WTC11 (cell line): Measurements from ENCODE around the gene ELOVL1. TPM values are rescaled to one million over a fixed set of nuclear protein-coding genes. Genes with fewer than 3 reads are reported as not detected.
"Not testable (repeated sequence)": the region's sequence is repeated elsewhere in the genome, so short reads cannot be mapped to it uniquely, and the experiment has no call there.

Experiments used
- ATAC-seq: fragments of 200-7000 bp; cut with Tn5 transposase; 2 replicates; pipeline ENCODE4 v1.10.0; 2021; ENCODE audit warnings: mild to moderate bottlenecking, moderate library complexity
- CTCF ChIA-PET: fragments of 300-600 bp; sonication (Branson Sonifier 250); formaldehyde crosslinking; loops from one replicate; lab custom pipeline; 2021; ENCODE audit warnings: antibody characterized with exemption; lab: Charles Lee
- POLR2A ChIA-PET: fragments of 350-600 bp; sonication (Branson Sonifier 250); formaldehyde crosslinking; loops from one replicate; lab custom pipeline; 2021; ENCODE audit warnings: antibody characterized with exemption; lab: Charles Lee
- DNase-seq: peaks from one replicate; pipeline ENCODE4 v3.0.0; 2021; ENCODE audit warnings: low spot score
- H3K27ac Mint-ChIP-seq: 2 replicates; pipeline ENCODE4 v1.8.0; 2021; ENCODE audit warnings: mixed read lengths
- H3K27me3 Mint-ChIP-seq: 2 replicates; pipeline ENCODE4 v1.8.0; 2021; ENCODE audit warnings: low read depth, mild to moderate bottlenecking, moderate library complexity, mixed read lengths
- H3K36me3 Mint-ChIP-seq: 2 replicates; pipeline ENCODE4 v1.8.0; 2021; ENCODE audit warnings: mixed read lengths
- H3K4me1 Mint-ChIP-seq: 2 replicates; pipeline ENCODE4 v1.8.0; 2022; ENCODE audit warnings: mixed read lengths
- H3K4me3 Mint-ChIP-seq: 2 replicates; pipeline ENCODE4 v1.8.0; 2021; ENCODE audit warnings: mild to moderate bottlenecking, moderate library complexity, mixed read lengths
- H3K9me3 Mint-ChIP-seq: 2 replicates; pipeline ENCODE4 v1.8.0; 2021; ENCODE audit warnings: mixed read lengths
- CREM ChIP-seq: sonication (generic); formaldehyde crosslinking; IDR thresholded peaks from 2 replicates; pipeline ENCODE4 v1.8.1; 2022; ENCODE audit warnings: mild to moderate bottlenecking, missing genetic modification reagents, moderate library complexity
- FOXJ3 ChIP-seq: sonication (generic); formaldehyde crosslinking; IDR thresholded peaks from 2 replicates; pipeline ENCODE4 v1.9.0; 2021; ENCODE audit warnings: missing genetic modification reagents, mild to moderate bottlenecking, borderline replicate concordance
- GTF2I ChIP-seq: fragments of 250-450 bp; sonication (Bioruptor Pico); conservative IDR thresholded peaks from 2 replicates; pipeline ENCODE4 v1.4.0; 2021; ENCODE audit warnings: mild to moderate bottlenecking
- NFYB ChIP-seq: sonication (generic); formaldehyde crosslinking; conservative IDR thresholded peaks from 2 replicates; pipeline ENCODE4 v1.8.0; 2022; ENCODE audit warnings: low read depth, missing genetic modification reagents
- TEAD1 ChIP-seq: sonication (generic); formaldehyde crosslinking; IDR thresholded peaks from 2 replicates; pipeline ENCODE4 v1.8.0; 2022; ENCODE audit warnings: mild to moderate bottlenecking, missing genetic modification reagents
- total RNA-seq: library from RNA; stranded (reverse); gene quantifications from 3 replicates; pipeline ENCODE4 v1.2.3, GENCODE V29; 2021
- TF ChIP-seq, protein P1 (sequence below): sonication (generic); formaldehyde crosslinking; conservative IDR thresholded peaks from 2 replicates; pipeline ENCODE4 v1.8.1; 2022; ENCODE audit warnings: mild to moderate bottlenecking, missing genetic modification reagents
- TF ChIP-seq, protein P2 (sequence below): fragments of 200-600 bp; IDR thresholded peaks from 2 replicates; pipeline ENCODE4 v1.8.0; 2022; ENCODE audit warnings: antibody characterized with exemption
- TF ChIP-seq, protein P3 (sequence below): sonication (generic); formaldehyde crosslinking; IDR thresholded peaks from 2 replicates; pipeline ENCODE4 v1.8.0; 2023; ENCODE audit warnings: missing genetic modification reagents
- TF ChIP-seq, protein P4 (sequence below): sonication (generic); formaldehyde crosslinking; IDR thresholded peaks from 2 replicates; pipeline ENCODE4 v1.8.1; 2023; ENCODE audit warnings: mild to moderate bottlenecking, missing genetic modification reagents, borderline replicate concordance
- TF ChIP-seq, protein P5 (sequence below): fragments of 250-450 bp; sonication (Bioruptor Pico); IDR thresholded peaks from 2 replicates; pipeline ENCODE4 v1.9.0; 2021; ENCODE audit warnings: mild to moderate bottlenecking

Gene ELOVL1
- total RNA-seq, 1 experiment from 2014 or later: 26.6 TPM

DNA sequence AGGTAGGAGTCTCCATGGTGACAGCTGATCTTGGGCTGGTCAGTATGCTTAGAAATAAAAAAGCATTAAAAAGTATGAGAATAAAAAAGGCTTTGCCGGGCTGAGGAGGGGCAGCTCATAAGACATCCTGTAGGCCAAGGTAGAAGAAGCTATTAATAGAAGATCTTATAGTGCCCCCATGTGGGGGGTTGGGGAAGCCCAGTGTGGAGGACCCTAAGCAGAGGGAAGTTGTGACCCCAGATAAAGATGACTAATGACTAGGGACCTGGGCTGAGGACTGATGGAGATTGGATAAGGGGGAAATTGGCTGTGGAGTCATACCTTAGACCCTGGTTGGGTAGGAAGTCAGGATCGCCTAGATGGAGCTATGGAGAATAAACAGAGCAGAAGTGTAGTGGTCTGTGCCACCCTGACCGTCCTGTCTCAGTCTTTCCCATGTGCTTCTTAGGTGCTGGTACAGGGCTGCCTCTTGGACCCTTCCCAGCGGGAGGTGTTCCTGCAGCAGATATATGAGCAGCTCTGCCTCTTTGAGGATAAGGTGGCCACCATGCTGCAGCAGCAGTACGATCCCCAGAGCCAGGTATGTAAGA, 46.9 kb upstream of the ELOVL1 start:
- no peaks in the 10 kb centered on the region for H3K4me1 Mint-ChIP-seq
- peak; percentile 98 for ATAC-seq
- TF ChIP-seq TEAD1 (CRISPR knock-in tag) (no peak), FOXJ3 (CRISPR knock-in tag) (no peak)
- TF ChIP-seq, protein P1, sequence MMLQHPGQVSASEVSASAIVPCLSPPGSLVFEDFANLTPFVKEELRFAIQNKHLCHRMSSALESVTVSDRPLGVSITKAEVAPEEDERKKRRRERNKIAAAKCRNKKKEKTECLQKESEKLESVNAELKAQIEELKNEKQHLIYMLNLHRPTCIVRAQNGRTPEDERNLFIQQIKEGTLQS (CRISPR knock-in tag): no peak
- TF ChIP-seq, protein P2, sequence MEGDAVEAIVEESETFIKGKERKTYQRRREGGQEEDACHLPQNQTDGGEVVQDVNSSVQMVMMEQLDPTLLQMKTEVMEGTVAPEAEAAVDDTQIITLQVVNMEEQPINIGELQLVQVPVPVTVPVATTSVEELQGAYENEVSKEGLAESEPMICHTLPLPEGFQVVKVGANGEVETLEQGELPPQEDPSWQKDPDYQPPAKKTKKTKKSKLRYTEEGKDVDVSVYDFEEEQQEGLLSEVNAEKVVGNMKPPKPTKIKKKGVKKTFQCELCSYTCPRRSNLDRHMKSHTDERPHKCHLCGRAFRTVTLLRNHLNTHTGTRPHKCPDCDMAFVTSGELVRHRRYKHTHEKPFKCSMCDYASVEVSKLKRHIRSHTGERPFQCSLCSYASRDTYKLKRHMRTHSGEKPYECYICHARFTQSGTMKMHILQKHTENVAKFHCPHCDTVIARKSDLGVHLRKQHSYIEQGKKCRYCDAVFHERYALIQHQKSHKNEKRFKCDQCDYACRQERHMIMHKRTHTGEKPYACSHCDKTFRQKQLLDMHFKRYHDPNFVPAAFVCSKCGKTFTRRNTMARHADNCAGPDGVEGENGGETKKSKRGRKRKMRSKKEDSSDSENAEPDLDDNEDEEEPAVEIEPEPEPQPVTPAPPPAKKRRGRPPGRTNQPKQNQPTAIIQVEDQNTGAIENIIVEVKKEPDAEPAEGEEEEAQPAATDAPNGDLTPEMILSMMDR: peak; percentile 58
- TF ChIP-seq, protein P3, sequence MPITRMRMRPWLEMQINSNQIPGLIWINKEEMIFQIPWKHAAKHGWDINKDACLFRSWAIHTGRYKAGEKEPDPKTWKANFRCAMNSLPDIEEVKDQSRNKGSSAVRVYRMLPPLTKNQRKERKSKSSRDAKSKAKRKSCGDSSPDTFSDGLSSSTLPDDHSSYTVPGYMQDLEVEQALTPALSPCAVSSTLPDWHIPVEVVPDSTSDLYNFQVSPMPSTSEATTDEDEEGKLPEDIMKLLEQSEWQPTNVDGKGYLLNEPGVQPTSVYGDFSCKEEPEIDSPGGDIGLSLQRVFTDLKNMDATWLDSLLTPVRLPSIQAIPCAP: no peak
- TF ChIP-seq, protein P4, sequence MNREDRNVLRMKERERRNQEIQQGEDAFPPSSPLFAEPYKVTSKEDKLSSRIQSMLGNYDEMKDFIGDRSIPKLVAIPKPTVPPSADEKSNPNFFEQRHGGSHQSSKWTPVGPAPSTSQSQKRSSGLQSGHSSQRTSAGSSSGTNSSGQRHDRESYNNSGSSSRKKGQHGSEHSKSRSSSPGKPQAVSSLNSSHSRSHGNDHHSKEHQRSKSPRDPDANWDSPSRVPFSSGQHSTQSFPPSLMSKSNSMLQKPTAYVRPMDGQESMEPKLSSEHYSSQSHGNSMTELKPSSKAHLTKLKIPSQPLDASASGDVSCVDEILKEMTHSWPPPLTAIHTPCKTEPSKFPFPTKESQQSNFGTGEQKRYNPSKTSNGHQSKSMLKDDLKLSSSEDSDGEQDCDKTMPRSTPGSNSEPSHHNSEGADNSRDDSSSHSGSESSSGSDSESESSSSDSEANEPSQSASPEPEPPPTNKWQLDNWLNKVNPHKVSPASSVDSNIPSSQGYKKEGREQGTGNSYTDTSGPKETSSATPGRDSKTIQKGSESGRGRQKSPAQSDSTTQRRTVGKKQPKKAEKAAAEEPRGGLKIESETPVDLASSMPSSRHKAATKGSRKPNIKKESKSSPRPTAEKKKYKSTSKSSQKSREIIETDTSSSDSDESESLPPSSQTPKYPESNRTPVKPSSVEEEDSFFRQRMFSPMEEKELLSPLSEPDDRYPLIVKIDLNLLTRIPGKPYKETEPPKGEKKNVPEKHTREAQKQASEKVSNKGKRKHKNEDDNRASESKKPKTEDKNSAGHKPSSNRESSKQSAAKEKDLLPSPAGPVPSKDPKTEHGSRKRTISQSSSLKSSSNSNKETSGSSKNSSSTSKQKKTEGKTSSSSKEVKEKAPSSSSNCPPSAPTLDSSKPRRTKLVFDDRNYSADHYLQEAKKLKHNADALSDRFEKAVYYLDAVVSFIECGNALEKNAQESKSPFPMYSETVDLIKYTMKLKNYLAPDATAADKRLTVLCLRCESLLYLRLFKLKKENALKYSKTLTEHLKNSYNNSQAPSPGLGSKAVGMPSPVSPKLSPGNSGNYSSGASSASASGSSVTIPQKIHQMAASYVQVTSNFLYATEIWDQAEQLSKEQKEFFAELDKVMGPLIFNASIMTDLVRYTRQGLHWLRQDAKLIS (CRISPR knock-in tag): no peak
- TF ChIP-seq, all 79 proteins: peak for 1
- CTCF ChIA-PET: interaction anchor here (0.5 to 3.1 kb wide), 52 partner anchors 9 to 516 kb away, joined by 3 to 100 read pairs (median 4); partner anchors contain the start of genes C1orf210, CDC20, CFAP57 and EBNA1BP2
- H3K9me3 Mint-ChIP-seq: peaks cover 6% of the 10 kb centered on the region
- H3K27me3 Mint-ChIP-seq: no peaks in the 10 kb centered on the region
- POLR2A ChIA-PET: interaction anchor here (0.5 to 1.6 kb wide), 3 partner anchors 56 to 569 kb away, joined by 3 to 7 read pairs (median 4); partner anchors contain the start of genes CDC20 and ZNF691
- peak; percentile 81 for DNase-seq
- H3K27ac Mint-ChIP-seq: no peak overlapping the region
- no peak overlapping the region for H3K4me3 Mint-ChIP-seq
- peaks cover 7% of the 10 kb centered on the region for H3K36me3 Mint-ChIP-seq

DNA sequence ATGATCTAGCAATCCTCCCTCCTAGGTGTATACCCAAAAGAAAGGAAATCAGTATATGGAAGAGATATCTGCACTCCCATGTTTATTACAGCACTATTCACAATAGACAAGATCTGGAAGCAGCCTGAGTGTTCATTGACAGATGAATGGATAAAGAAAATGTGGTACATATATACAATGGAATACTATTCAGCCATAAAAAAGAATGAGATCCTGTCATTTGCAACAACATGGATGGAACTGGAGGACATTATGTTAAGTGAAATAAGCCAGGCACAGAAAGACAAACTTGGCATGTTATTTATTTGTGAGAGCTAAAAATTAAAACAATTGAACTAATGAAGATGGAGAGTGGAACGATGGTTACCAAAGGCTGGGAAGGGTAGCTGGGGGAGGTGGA, 45.6 kb upstream of the ELOVL1 start:
- TF ChIP-seq GTF2I: 0 out of 2 replicates have a peak, but pooled peaks have one; percentile 32
- TF ChIP-seq, all 79 proteins: peak for 1; not testable (repeated sequence) for 78
- not testable (repeated sequence) for DNase-seq, H3K27me3 Mint-ChIP-seq, ATAC-seq, H3K9me3 Mint-ChIP-seq, H3K4me1 Mint-ChIP-seq, H3K4me3 Mint-ChIP-seq, H3K27ac Mint-ChIP-seq
- peaks cover 10% of the 10 kb centered on the region for H3K36me3 Mint-ChIP-seq
- POLR2A ChIA-PET: interaction anchor here (1.6 kb wide), 1 partner anchor 55 kb away, joined by 7 read pairs; the partner anchor contains the start of gene CDC20
- CTCF ChIA-PET: interaction anchor here (1.1 to 3.1 kb wide), 7 partner anchors 84 to 500 kb away, joined by 3 to 100 read pairs (median 10); partner anchors contain the start of gene C1orf210

DNA sequence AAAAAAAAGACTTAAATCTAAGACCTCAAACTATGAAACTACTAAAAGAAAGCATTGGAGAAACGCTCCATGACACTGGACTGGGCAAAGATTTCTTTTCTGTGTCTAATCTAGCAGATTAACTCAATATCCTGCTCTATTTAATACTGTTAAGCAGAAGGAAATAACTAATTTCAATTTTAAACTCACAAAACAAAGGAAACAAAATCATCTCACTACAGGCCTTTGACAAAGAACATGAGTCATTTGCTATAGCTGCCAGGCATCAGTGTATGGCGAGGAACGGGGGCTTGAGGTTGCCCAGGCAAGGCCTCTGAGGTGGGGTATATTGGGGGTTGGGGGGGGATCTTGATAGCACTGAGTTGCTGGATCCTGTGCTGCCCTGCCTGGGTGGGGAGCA, 42.8 kb upstream of the ELOVL1 start:
- Mint-ChIP-seq H3K27me3 (no peaks in the 10 kb centered on the region), H3K4me1 (no peaks in the 10 kb centered on the region)
- TF ChIP-seq, protein P5, sequence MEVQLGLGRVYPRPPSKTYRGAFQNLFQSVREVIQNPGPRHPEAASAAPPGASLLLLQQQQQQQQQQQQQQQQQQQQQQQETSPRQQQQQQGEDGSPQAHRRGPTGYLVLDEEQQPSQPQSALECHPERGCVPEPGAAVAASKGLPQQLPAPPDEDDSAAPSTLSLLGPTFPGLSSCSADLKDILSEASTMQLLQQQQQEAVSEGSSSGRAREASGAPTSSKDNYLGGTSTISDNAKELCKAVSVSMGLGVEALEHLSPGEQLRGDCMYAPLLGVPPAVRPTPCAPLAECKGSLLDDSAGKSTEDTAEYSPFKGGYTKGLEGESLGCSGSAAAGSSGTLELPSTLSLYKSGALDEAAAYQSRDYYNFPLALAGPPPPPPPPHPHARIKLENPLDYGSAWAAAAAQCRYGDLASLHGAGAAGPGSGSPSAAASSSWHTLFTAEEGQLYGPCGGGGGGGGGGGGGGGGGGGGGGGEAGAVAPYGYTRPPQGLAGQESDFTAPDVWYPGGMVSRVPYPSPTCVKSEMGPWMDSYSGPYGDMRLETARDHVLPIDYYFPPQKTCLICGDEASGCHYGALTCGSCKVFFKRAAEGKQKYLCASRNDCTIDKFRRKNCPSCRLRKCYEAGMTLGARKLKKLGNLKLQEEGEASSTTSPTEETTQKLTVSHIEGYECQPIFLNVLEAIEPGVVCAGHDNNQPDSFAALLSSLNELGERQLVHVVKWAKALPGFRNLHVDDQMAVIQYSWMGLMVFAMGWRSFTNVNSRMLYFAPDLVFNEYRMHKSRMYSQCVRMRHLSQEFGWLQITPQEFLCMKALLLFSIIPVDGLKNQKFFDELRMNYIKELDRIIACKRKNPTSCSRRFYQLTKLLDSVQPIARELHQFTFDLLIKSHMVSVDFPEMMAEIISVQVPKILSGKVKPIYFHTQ (CRISPR knock-in tag): no peak
- no peak for TF ChIP-seq CREM
- TF ChIP-seq NFYB (CRISPR knock-in tag): no peak
- TF ChIP-seq, all 79 proteins: peak for 0
- CTCF ChIA-PET: no interaction called here
- Mint-ChIP-seq H3K27ac (no peak overlapping the region), H3K4me3 (no peak overlapping the region), H3K36me3 (peaks cover 19% of the 10 kb centered on the region), H3K9me3 (peaks cover 6% of the 10 kb centered on the region)
- POLR2A ChIA-PET: no interaction called here
- DNase-seq (no peak), ATAC-seq (no peak)
